Hematopoietic multipotent progenitor cell (in vitro differentiated cells): Measurements from ENCODE around the gene SLC18A2. TPM values are rescaled to one million over a fixed set of nuclear protein-coding genes. Genes with fewer than 3 reads are reported as not detected.
"Not testable (repeated sequence)": the region's sequence is repeated elsewhere in the genome, so short reads cannot be mapped to it uniquely, and the experiment has no call there.

Experiments
- DNase-seq, 3 donors: peaks; one replicate each; pipeline ENCODE4 v3.0.0-alpha.2; 2011 to 2015; ENCODE audit warnings: low read depth in 2 of 3, low spot score in 2 of 3
- total RNA-seq: library from RNA; depleted of rRNA; stranded (reverse); fragments of >200 nt; gene quantifications from one replicate; pipeline ENCODE4 v1.2.3, GENCODE V29; 2012

The SLC18A2 gene
- total RNA-seq, 1 donor = 13.2 TPM

DNA sequence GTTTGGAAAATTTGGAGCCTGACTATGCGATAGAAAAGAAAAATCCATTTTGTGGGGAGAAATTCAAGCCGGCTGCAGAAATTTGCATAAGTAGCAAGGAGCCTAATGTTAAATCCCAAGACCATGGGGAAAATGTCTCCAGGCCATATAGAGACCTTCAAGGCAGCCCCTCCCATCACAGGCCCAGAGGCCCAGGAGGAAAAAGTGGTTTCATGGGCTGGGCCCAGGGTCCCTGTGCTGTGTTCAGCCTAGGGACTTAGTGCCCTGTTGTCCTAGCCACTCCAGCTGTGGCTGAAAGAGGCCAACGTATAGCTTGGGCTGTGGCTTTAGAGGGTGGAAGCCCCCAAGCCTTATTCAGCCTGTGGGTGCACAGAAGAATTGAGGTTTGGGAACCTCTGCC lies 62.5 kb downstream of the SLC18A2 start:
- DNase-seq = not testable (repeated sequence)

DNA sequence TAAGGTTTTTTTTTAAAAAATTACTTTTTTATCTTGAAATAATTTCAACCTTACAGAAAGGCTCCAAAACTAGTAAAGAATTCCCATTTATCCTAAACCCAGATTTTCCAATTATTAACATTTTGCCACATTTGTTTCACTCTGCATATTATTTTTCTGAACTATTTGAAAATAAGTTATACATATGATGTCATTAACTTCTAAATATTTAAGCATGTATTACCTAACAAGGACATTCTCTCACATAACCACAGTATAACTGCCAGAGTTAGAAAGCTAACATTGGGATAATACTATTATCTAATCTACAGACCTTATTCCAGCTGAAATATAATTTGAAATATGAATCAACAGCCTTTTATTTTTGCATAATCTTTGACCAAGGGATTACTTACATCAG lies 65.8 kb downstream of the SLC18A2 start:
- no peak for DNase-seq

- no peak for DNase-seq
Measured at GRCh38 chr10:117311261-117311660, 70.3 kb downstream of the SLC18A2 start.

DNA sequence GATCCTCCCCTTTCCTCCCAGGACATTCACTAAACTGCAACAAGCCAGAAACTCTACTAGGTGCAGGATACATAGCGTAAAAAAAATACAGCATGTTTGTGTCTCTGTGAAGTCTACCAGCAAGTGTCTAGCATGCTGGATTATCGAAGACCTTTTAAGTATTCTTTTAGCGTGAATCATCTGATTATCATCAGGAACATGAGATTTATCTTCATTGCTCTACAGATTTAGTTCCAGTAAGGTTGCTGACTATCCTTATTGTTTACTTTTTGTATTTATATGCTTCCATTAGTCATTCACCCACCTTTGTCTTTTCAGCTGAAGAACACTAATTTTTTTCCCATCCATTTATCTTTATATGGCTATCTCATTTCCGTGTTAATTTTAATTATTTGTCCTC lies 71.5 kb downstream of the SLC18A2 start:
- DNase-seq = no peak

- DNase-seq = no peak
Measured at GRCh38 chr10:117313641-117314040, 72.7 kb downstream of the SLC18A2 start.

- no peak for DNase-seq
Measured at GRCh38 chr10:117316701-117317100, 75.8 kb downstream of the SLC18A2 start.

DNA sequence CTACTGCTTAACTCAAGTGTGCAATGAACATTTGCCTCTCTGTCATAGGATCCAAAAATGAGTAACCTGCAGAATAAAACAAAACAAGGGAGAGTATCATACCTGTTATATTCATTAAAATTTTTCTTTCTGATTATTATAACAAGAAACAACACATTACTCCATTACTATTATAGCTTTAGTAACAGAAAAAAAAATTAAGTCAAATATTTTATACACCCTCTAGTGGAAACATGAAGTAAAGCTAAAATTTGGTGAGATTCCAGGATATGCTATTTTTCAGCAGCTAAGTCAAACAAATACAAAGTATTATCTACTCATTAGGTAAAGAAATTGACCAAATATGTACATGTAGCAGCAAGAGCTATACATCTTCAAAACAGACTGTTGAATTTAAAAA lies 78.0 kb downstream of the SLC18A2 start:
- DNase-seq = peak in 1 of 3 donors; percentile 45

DNA sequence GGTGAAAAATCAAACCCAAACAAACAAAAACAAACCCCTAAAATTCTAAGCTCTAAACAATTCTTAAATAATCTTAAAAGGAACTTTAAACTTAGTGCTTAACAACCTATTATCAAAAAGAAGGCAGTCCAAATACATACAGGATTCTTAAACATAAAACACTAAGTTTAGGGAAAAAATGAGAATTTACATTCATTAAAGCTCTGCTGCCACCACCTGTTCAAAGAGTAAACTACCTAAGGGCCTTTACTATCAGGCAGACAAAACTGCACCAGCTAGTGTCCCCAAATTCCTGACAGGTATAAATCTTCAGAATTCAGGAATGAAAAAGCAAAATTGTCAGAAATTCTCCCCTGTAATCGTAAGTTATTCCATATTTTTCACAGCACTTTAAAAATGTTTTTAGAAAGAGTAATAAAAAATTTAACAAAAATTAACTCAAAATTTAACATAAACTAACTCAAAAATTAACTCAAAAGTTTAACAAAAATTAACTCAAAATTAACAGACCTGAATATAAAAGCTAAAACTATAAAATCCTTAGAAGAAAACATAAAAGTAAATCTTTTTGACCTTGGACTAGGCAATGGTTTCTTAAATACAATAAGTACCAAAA lies 79.2 kb downstream of the SLC18A2 start:
- peak in 1 of 3 donors; percentile 64 for DNase-seq

GRCh38 chr10:117322260-117322659 lies 81.3 kb downstream of the SLC18A2 start:
- peak in 1 of 3 donors; percentile 55 for DNase-seq

DNA sequence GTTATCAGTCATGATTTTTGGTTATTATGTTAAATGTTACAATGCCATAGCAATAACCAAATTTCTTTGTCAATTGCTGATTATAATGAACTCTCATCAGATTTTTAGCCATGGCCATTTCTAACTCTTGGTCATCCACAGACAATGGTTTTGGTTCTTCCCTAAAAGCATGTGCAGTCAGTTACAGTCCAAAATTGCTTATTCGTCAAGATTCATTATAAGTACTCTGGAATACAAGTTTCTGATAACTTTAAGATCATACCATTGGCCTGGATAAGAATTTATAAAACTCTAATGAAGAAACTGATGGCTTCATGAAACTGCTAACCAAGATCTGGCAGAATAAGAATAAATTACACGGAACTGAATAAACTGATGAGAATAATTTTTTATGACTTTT lies 83.5 kb downstream of the SLC18A2 start:
- no peak for DNase-seq

DNA sequence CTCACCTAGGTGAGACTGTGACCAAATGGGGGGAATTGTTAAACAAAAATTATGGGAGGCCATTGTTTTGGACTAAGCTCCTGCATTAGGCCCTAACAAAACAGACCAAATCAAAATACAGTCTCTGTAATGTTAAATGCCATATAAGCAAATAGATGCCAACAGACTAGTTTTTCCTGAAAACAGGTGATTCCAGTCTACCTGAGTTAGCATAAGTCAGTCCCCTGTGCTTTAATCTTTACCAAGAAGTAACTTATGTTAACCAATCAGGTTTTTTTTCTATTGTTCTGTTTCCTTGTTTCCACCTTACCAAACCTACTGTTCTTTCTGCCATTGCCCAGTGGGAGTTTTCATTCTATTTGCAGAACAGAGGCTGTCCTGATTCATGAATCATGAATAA lies 86.3 kb downstream of the SLC18A2 start:
- DNase-seq = no peak

Other genes starting within 250 kb of the SLC18A2 start
- gene SHTN1, start 235.9 kb upstream of the SLC18A2 start, total RNA-seq = 0.54 TPM
- under 0.01 TPM for gene VAX1, start 102.8 kb upstream of the SLC18A2 start, total RNA-seq
- not detected for gene KCNK18, start 43.6 kb upstream of the SLC18A2 start, total RNA-seq
- 46.9 TPM for gene PDZD8, start 134.3 kb downstream of the SLC18A2 start, total RNA-seq